Measurements from ENCODE around the gene FOXO3.

The FOXO3 gene

DNA sequence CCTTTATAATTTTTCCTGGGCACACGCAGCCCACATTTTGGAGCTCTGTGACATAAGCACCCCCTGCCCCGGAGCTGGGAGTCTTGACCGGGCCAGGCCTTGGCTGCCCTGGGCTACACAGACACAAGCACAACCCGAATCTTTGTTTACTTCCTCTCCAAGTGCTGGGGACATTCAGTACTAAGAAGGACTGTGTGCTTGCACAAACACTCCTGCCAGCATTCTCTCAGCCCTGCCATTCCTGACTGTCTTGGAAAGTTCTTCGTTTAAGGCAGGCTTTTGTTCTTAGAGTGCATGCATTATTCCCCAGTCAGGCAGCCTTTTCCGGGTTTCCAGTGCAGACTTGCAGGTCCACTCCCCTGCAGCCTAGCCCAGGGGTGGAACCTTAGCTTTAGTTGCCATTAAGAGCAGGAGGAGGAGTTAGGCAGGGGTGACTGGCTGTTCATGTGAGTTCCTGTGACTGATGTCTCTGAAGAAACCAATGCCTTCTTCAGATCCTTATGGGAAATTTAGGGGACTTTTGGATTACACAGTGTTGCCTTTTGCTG, 28.6 kb downstream of the FOXO3 start:
- Mint-ChIP-seq H3K9me3 (no peaks in the 10 kb centered on the region), H3K4me1 (ENCODE audit: low read depth) (peaks cover 23% of the 10 kb centered on the region), H3K27me3 (ENCODE audit: low read depth) (peaks cover 12% of the 10 kb centered on the region), H3K27ac (no peak overlapping the region), H3K4me3 (no peak overlapping the region), H3K36me3 (ENCODE audit: low read depth) (peaks cover 2% of the 10 kb centered on the region)
- no peak for DNase-seq (ENCODE audit: low spot score)

DNA sequence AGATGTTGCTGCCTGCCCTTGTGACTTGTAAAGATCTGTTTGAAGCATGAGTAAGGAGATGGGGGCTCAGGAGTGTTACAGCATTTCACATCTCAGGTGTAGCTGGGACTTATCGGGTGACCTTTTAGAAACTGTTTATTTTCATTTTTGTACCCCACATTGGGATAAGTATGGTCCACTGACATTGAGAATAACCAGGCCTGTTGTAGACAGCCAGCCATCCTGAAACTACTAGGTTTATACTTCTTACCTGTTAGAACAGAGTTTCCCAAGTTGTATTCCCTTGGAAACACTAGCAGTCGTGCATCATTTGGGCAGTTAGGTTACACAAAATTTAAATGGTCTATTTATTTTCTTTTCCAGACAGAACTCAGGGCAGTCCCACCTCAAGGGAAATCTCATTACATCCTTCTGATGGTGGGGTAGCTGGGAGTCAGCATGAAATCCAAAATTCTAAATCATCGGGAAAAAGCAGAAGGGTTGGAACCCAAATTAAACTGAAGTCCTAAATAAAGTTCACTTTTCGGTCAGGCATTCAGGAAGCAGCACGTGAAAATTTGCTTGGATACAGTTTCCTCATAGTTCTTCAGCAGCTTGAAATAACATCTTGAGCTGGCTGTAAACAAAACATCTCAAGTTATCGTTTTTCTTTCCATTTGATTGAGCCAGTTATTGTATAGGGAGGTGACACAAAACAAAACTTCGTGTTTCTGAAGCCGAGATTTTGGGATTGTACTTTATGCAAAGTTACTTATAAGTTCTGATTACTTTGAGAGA, 30.5 kb downstream of the FOXO3 start:
- Mint-ChIP-seq H3K27ac (no peak overlapping the region), H3K9me3 (no peaks in the 10 kb centered on the region), H3K4me1 (ENCODE audit: low read depth) (peaks cover 25% of the 10 kb centered on the region), H3K27me3 (ENCODE audit: low read depth) (peaks cover 21% of the 10 kb centered on the region), H3K4me3 (no peak overlapping the region), H3K36me3 (ENCODE audit: low read depth) (peaks cover 2% of the 10 kb centered on the region)
- DNase-seq (ENCODE audit: low spot score), result no peak

- H3K9me3 Mint-ChIP-seq, result no peaks in the 10 kb centered on the region
- H3K4me1 Mint-ChIP-seq (ENCODE audit: low read depth), result peaks cover 25% of the 10 kb centered on the region
- peaks cover 2% of the 10 kb centered on the region for H3K36me3 Mint-ChIP-seq (ENCODE audit: low read depth)
- no peak overlapping the region for H3K27ac Mint-ChIP-seq
- H3K27me3 Mint-ChIP-seq (ENCODE audit: low read depth), result peaks cover 26% of the 10 kb centered on the region
- no peak overlapping the region for H3K4me3 Mint-ChIP-seq
- DNase-seq (ENCODE audit: low spot score), result peak; percentile 22
These were observed 31.9 kb downstream of the FOXO3 start for GRCh38 chr6:108592371-108593337.

GRCh38 chr6:108594151-108594550, 33.4 kb downstream of the FOXO3 start:
- H3K27me3 Mint-ChIP-seq (ENCODE audit: low read depth), result peaks cover 32% of the 10 kb centered on the region
- H3K9me3 Mint-ChIP-seq, result no peaks in the 10 kb centered on the region
- H3K4me3 Mint-ChIP-seq, result no peak overlapping the region
- no peak for DNase-seq (ENCODE audit: low spot score)
- peaks cover 22% of the 10 kb centered on the region for H3K4me1 Mint-ChIP-seq (ENCODE audit: low read depth)
- peaks cover 2% of the 10 kb centered on the region for H3K36me3 Mint-ChIP-seq (ENCODE audit: low read depth)
- H3K27ac Mint-ChIP-seq, result no peak overlapping the region

DNA sequence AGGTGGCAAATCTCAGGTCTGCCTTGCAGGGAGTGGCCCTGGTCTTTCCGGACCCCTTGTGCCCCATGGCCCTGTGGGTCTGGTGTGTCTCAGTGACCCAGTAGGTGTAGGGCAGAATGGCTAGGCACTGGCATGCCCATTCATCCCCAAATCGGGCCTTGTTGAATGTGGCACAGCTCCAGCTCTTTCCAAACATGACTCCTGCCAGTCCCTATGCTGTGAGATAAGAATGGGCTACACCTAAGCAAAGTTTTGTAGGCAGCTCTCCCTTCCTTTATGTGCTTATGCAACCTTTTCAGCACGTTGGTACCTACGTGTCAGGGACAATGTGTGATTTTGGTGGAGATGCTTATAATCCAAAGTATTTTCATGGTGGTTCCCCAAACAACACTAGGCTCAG, 33.9 kb downstream of the FOXO3 start:
- Mint-ChIP-seq H3K4me3 (no peak overlapping the region), H3K36me3 (ENCODE audit: low read depth) (peaks cover 2% of the 10 kb centered on the region), H3K27ac (no peak overlapping the region), H3K4me1 (ENCODE audit: low read depth) (peaks cover 19% of the 10 kb centered on the region), H3K27me3 (ENCODE audit: low read depth) (peaks cover 34% of the 10 kb centered on the region), H3K9me3 (no peaks in the 10 kb centered on the region)
- DNase-seq (ENCODE audit: low spot score), result no peak

DNA sequence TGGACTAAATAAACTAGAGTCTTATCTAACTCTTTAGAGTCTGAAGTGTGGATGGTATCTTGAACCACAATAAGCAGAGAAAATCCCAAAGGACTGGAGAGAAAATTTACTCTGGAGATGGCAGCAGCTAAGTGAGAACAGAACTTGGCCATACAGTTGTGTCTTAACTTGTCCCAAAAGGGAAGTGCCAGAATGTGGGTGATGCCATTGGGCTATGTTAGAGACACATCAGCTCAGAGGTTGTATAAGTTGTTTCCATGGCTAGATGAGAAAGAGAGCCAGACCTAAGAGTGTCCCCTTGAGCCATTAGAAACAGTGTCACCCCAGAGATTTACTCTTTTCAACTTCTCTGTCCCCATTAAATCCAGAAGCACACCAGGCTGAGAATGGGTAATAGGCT, 36.2 kb downstream of the FOXO3 start:
- H3K4me3 Mint-ChIP-seq, result no peak overlapping the region
- H3K27me3 Mint-ChIP-seq (ENCODE audit: low read depth), result peaks cover 36% of the 10 kb centered on the region
- peaks cover 18% of the 10 kb centered on the region for H3K4me1 Mint-ChIP-seq (ENCODE audit: low read depth)

GRCh38 chr6:108597572-108598304, 37.0 kb downstream of the FOXO3 start:
- no peak overlapping the region for H3K4me3 Mint-ChIP-seq
- peaks cover 34% of the 10 kb centered on the region for H3K27me3 Mint-ChIP-seq (ENCODE audit: low read depth)
- peaks cover 2% of the 10 kb centered on the region for H3K36me3 Mint-ChIP-seq (ENCODE audit: low read depth)
- DNase-seq (ENCODE audit: low spot score), result no peak
- H3K4me1 Mint-ChIP-seq (ENCODE audit: low read depth), result peaks cover 11% of the 10 kb centered on the region
- H3K9me3 Mint-ChIP-seq, result no peaks in the 10 kb centered on the region
- H3K27ac Mint-ChIP-seq, result no peak overlapping the region

More for the DNA sequence above, 36.2 kb downstream of the FOXO3 start:
- Mint-ChIP-seq H3K36me3 (ENCODE audit: low read depth) (peaks cover 2% of the 10 kb centered on the region), H3K27ac (no peak overlapping the region), H3K9me3 (no peaks in the 10 kb centered on the region)
- DNase-seq (ENCODE audit: low spot score), result no peak

GRCh38 chr6:108598305-108598863, 37.7 kb downstream of the FOXO3 start:
- H3K4me1 Mint-ChIP-seq (ENCODE audit: low read depth), result peaks cover 7% of the 10 kb centered on the region
- peaks cover 30% of the 10 kb centered on the region for H3K27me3 Mint-ChIP-seq (ENCODE audit: low read depth)
- no peak overlapping the region for H3K27ac Mint-ChIP-seq
- no peaks in the 10 kb centered on the region for H3K36me3 Mint-ChIP-seq (ENCODE audit: low read depth)
- DNase-seq (ENCODE audit: low spot score), result no peak
- no peaks in the 10 kb centered on the region for H3K9me3 Mint-ChIP-seq
- no peak overlapping the region for H3K4me3 Mint-ChIP-seq

- Mint-ChIP-seq H3K27ac (no peak overlapping the region), H3K27me3 (ENCODE audit: low read depth) (peaks cover 12% of the 10 kb centered on the region), H3K36me3 (ENCODE audit: low read depth) (no peaks in the 10 kb centered on the region), H3K9me3 (no peaks in the 10 kb centered on the region), H3K4me3 (no peak overlapping the region), H3K4me1 (ENCODE audit: low read depth) (peaks cover 2% of the 10 kb centered on the region)
- no peak for DNase-seq (ENCODE audit: low spot score)
These were observed 43.4 kb downstream of the FOXO3 start for GRCh38 chr6:108604156-108604555.

DNA sequence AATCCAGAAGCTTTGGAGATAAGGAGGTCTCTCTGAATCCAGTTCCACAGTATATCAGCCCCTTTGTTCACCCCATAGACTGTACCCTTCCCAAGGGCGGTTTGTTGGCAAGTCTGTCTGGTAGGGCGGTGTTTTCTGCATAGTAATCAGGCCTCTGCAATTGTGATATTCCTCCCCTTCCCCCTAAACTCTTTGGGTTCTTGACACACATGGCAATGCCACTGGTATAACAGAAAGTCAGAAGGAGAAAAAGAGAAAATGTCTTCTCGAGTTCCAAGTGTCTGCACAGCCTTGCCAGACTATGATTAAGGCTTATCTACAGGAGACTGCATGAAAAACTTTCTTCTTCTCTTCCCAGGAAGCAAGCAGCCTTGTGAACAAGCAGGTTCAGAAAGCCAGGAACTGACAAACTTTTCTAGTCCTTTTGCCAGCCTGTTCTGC, 45.6 kb downstream of the FOXO3 start:
- peaks cover 4% of the 10 kb centered on the region for H3K4me1 Mint-ChIP-seq (ENCODE audit: low read depth)
- H3K9me3 Mint-ChIP-seq, result no peaks in the 10 kb centered on the region
- no peak overlapping the region for H3K4me3 Mint-ChIP-seq
- no peak overlapping the region for H3K27ac Mint-ChIP-seq
- peaks cover 9% of the 10 kb centered on the region for H3K27me3 Mint-ChIP-seq (ENCODE audit: low read depth)
- no peak for DNase-seq (ENCODE audit: low spot score)
- H3K36me3 Mint-ChIP-seq (ENCODE audit: low read depth), result no peaks in the 10 kb centered on the region

DNA sequence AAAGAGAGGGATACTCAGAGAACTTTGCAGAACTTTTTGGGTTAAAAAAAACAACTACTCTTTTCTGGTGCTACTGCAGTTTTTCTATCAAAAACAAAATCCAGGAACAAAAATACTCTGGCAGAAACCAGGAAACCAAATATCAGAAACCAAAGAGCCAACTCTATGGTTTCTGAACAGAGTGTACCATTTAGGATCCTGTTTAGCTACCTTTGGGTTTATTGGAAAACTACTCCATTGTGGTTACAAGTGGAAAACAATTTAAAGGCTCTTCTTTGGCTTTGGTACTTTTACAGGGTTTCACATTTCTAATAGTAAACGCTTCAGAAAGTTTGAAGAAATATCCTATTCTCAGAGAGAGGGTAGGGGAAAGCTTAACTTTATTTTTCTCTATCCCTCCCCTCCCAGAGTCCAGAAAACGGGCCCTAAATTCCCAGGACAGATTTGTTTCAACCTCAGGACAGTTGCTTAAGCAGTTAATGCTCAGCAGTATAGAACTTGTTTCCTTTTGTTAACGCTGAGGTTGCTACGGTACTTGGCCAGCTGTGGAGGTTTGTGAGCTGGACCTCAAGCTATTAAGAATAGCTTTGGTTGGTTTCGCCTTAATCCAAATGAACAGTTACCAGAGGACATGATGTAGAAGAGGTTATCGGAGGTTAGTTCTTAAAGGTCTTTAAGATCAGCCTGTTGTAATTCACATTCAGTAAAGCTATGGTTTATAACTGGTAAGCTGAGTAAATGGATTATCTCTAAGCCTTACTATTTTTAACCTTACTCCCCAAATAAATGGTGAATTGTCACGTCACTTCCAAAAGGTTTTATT, 47.9 kb downstream of the FOXO3 start:
- Mint-ChIP-seq H3K9me3 (peaks cover 5% of the 10 kb centered on the region), H3K27me3 (ENCODE audit: low read depth) (peaks cover 19% of the 10 kb centered on the region), H3K4me3 (no peak overlapping the region), H3K4me1 (ENCODE audit: low read depth) (peaks cover 4% of the 10 kb centered on the region), H3K36me3 (ENCODE audit: low read depth) (no peaks in the 10 kb centered on the region), H3K27ac (no peak overlapping the region)
- DNase-seq (ENCODE audit: low spot score), result no peak

DNA sequence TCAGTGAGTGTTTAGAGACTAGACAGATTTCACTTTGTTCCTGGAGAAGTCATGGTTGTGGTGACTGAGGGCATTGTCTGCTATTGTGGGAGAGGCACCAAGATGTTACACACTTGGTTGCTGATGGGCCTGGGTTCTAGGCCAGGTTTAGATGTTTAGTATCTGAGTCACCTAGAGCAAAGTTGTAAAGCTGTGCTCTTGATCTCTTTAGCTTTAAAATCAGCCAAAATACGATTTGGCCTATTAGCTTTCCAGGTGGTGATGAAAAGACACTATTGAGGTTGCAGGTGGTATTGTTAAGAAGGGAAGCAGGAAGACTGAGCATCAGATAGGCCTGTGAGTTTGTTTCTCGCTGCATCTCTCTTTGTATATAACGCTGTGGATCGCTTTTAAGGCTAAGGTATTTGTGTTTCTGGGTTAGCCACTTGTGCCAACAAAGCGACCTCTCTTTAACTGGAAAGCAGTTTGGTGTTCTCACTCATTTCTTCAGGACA, 48.6 kb downstream of the FOXO3 start:
- peaks cover 4% of the 10 kb centered on the region for H3K4me1 Mint-ChIP-seq (ENCODE audit: low read depth)
- no peak for DNase-seq (ENCODE audit: low spot score)

More for the DNA sequence above, 48.6 kb downstream of the FOXO3 start:
- no peak overlapping the region for H3K4me3 Mint-ChIP-seq
- H3K9me3 Mint-ChIP-seq, result peaks cover 5% of the 10 kb centered on the region
- H3K27me3 Mint-ChIP-seq (ENCODE audit: low read depth), result peaks cover 21% of the 10 kb centered on the region
- H3K27ac Mint-ChIP-seq, result no peak overlapping the region
- H3K36me3 Mint-ChIP-seq (ENCODE audit: low read depth), result no peaks in the 10 kb centered on the region
